IPS-15b (cell line): ENCODE results near the gene GATAD2A.

Experiments used
- H3K27me3 ChIP-seq: one replicate; pipeline ENCODE4 v1.6.1; 2013; ENCODE audit warnings: low read length; ENCODE audit not compliant: control insufficient read depth, insufficient read depth
- H3K36me3 ChIP-seq: one replicate; pipeline ENCODE4 v1.6.1; 2013; ENCODE audit warnings: low read length; ENCODE audit not compliant: control insufficient read depth, insufficient read depth
- H3K4me1 ChIP-seq: one replicate; pipeline ENCODE4 v1.6.1; 2013; ENCODE audit warnings: mild to moderate bottlenecking, low read length; ENCODE audit not compliant: control insufficient read depth, insufficient read depth
- H3K4me3 ChIP-seq: one replicate; pipeline ENCODE4 v1.5.1; 2013; ENCODE audit warnings: low read depth, low read length
- H3K9ac ChIP-seq: one replicate; pipeline ENCODE4 v1.6.1; 2013; ENCODE audit warnings: low read depth, mild to moderate bottlenecking, low read length
- H3K9me3 ChIP-seq: one replicate; pipeline ENCODE4 v1.6.1; 2013; ENCODE audit warnings: mild to moderate bottlenecking, low read length; ENCODE audit not compliant: control insufficient read depth, insufficient read depth

Gene GATAD2A

GRCh38 chr19:19558055-19558454, 152.6 kb downstream of the GATAD2A start:
- no peak overlapping the region for H3K4me3 ChIP-seq
- H3K9me3 ChIP-seq = no peaks in the 10 kb centered on the region
- no peaks in the 10 kb centered on the region for H3K4me1 ChIP-seq
- H3K36me3 ChIP-seq = no peaks in the 10 kb centered on the region
- H3K27me3 ChIP-seq = no peaks in the 10 kb centered on the region
- H3K9ac ChIP-seq = no peak overlapping the region
